Activated T-cell treated with anti-CD3 and anti-CD28 coated beads, Interleukin-2, amount 50 U/mL, for 24 hours (primary cell): Measurements from ENCODE around the gene DAP.

Source experiments
- DNase-seq: peaks from one replicate; pipeline ENCODE4 v3.0.0-alpha.2; 2020
- H3K27ac Mint-ChIP-seq: 2 replicates; pipeline ENCODE4 v1.8.0; 2020; ENCODE audit warnings: mild to moderate bottlenecking, mixed read lengths
- H3K27me3 Mint-ChIP-seq: 2 replicates; pipeline ENCODE4 v1.8.0; 2020; ENCODE audit warnings: mixed read lengths
- H3K36me3 Mint-ChIP-seq: 2 replicates; pipeline ENCODE4 v1.8.0; 2020; ENCODE audit warnings: low read depth, mixed read lengths
- H3K4me1 Mint-ChIP-seq: 2 replicates; pipeline ENCODE4 v1.8.0; 2020; ENCODE audit warnings: low read depth, mixed read lengths
- H3K4me3 Mint-ChIP-seq: 2 replicates; pipeline ENCODE4 v1.8.0; 2020; ENCODE audit warnings: mild to moderate bottlenecking, moderate library complexity, mixed read lengths
- H3K9me3 Mint-ChIP-seq: 2 replicates; pipeline ENCODE4 v1.8.0; 2020; ENCODE audit warnings: mixed read lengths

The DAP gene

DNA sequence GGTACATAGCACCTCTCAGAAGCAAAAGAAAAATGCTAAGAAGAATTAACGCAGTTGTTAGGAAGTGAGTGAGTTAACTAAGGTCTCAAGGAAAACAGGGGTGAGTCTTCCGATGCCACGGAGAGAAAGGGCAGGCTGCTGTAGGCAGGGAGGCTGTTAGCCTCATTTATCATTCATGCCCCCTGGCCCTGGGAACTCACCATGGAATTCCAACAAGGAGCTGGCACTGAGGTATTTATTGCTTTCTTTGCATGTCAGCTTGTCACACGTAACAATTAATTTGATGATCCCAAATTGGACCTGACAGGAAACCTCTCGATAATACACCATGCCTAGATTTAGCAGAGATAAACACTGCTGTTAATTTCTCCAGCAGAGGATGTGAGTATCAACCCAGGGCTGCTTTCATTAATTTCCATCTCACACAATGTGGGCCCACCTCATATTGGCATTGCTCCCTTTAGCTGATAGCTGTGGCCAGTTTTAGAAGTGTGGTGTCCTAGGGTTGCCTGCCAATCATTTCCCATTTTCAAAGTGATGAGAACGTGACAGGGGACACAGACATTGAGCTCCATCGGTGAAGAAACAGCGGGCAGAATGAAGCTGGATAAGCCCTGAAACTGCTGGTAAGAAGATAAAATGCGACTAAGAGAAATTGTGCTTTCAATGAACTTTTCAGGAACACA lies 45.3 kb downstream of the DAP start:
- H3K4me3 Mint-ChIP-seq: no peak overlapping the region
- H3K4me1 Mint-ChIP-seq: peaks cover 11% of the 10 kb centered on the region
- H3K27me3 Mint-ChIP-seq: no peaks in the 10 kb centered on the region

DNA sequence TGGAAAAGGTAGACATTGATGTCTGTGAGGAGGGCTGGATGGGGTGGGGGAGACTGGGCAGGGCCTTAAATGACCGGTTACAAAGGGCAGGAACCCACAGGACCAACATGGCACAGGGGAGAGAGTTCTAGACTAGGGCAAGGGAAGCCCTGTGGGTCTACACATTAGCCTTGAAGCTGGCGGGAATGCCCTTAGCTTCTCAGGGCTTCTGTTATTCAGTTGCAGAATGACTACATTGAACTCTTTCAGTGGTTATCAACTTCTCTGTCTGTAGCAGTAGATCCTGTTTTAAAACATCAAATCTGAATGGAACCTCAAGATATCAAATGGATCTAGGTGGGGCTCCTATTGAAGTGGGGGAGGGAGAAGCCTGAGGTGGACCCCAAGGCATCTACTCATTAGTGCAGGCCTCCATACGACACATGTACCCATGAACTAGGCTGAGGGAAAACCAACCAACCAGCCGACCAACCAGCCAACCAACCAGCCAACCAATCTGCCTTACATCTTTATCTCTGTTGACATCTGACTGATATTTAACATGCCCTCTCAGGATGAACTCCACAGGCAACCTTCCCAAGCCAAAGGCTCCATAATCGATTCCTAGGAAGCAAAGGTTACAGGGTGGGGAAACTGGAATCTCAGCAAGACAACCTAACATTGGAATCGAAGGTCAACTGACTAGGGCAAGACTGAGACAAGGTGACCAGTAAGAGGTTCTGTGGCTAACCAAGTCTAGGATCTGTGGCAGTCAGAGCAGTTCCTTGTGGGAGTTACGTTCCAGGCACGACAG lies 48.3 kb downstream of the DAP start:
- peaks cover 13% of the 10 kb centered on the region for H3K4me1 Mint-ChIP-seq
- peaks cover 51% of the 10 kb centered on the region for H3K36me3 Mint-ChIP-seq
- H3K9me3 Mint-ChIP-seq: no peaks in the 10 kb centered on the region
- H3K4me3 Mint-ChIP-seq: no peak overlapping the region
- DNase-seq: no peak
- H3K27me3 Mint-ChIP-seq: no peaks in the 10 kb centered on the region
- no peak overlapping the region for H3K27ac Mint-ChIP-seq

More for the DNA sequence above, 45.3 kb downstream of the DAP start:
- Mint-ChIP-seq H3K27ac (no peak overlapping the region), H3K36me3 (peaks cover 61% of the 10 kb centered on the region), H3K9me3 (no peaks in the 10 kb centered on the region)
- no peak for DNase-seq

DNA sequence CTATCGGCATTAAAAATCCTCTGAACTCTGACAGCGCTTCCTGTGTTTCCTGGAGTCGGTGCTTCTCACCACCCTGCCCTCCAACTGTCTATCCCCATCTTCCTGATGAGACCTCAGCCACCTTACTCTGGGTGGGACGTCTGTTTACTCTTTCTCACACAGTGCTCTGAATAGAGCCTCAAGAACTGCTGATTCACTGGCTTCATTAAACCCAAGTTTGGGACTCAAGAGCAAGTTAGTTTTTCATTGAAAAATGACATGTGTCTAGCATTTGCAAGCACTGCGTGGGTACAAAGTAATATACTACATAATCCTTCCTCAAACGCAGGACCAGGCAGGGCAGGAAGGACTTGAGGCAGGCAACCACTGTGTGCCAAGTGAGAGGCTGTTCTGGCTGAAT lies 49.5 kb downstream of the DAP start:
- peak overlapping the region; percentile 36 for H3K27ac Mint-ChIP-seq
- no peaks in the 10 kb centered on the region for H3K27me3 Mint-ChIP-seq
- no peak overlapping the region for H3K4me3 Mint-ChIP-seq
- no peaks in the 10 kb centered on the region for H3K9me3 Mint-ChIP-seq
- DNase-seq: no peak
- peaks cover 20% of the 10 kb centered on the region for H3K4me1 Mint-ChIP-seq
- peaks cover 44% of the 10 kb centered on the region for H3K36me3 Mint-ChIP-seq

DNA sequence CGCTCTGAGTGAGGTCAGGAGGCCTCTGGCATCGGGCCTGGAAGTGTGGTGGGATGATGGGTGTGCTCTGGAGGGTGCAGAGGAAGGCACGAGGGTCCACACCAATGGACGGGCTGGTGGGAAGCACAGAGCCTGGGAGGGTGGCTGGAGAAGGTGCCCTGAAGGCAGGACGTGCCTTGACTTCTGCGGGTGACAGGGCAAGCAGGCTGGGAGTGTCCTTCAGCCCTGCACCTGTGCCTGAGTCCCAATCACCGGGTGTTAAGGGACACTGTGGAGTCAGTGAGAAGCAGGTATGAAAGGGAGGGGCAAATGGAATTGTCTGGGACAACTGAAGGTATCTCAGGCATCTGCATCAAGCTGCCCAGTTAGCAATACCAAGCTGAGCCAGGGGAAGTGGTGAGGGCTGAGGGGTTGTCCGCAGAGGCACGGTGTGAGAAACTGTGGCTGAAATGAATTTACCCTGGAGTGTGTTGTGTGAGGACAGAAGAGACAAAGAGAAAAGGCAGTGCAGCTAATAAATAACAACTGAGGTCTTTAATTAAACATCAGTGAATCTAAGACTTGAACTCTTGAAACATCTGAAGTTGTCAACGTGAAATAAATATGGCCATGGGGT lies 50.4 kb downstream of the DAP start:
- DNase-seq: no peak
- Mint-ChIP-seq H3K36me3 (peaks cover 39% of the 10 kb centered on the region), H3K4me3 (no peak overlapping the region), H3K27ac (no peak overlapping the region), H3K9me3 (no peaks in the 10 kb centered on the region), H3K27me3 (no peaks in the 10 kb centered on the region), H3K4me1 (peaks cover 29% of the 10 kb centered on the region)

DNA sequence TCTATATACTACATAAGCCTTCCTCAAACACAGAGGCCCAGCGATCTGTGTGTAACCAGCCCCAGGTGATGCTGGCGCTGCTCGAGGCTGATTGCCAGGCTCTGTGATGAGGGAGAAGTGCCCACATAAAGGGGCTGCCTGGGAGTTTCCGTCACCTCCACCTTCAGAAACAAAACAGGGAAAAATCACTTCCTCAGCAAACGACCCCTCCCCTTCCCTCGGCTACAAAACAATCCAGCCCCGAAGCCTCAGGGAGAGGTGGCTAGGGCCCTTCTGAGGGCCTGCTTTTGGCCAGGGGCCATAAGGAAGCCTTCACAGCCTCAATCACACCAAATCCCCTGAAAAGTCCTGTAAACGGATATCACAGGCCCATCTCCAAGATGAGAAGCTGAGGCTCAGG lies 51.1 kb downstream of the DAP start:
- H3K4me3 Mint-ChIP-seq: no peak overlapping the region
- H3K4me1 Mint-ChIP-seq: peaks cover 36% of the 10 kb centered on the region
- DNase-seq: no peak
- peaks cover 38% of the 10 kb centered on the region for H3K36me3 Mint-ChIP-seq
- no peaks in the 10 kb centered on the region for H3K9me3 Mint-ChIP-seq
- H3K27me3 Mint-ChIP-seq: no peaks in the 10 kb centered on the region
- no peak overlapping the region for H3K27ac Mint-ChIP-seq

DNA sequence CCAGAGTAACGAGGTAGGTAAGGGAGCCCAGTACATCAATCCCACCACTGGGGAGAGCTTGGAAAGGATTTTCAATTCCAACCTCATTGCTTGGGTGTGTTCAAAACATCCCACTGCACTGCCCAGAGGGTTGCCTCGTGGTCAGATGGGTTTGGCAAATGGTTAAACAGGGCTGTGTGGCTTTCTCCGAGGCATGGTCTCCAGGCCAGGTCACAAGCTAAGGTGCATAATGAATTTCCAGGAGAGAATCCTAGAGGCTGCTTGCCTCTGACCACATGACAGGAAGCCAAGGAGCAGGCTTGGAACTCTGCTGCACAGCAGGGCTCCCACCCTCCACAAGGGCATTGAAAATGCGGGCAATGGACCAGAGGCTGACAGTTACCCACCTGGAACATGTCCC lies 51.6 kb downstream of the DAP start:
- no peak for DNase-seq
- H3K4me3 Mint-ChIP-seq: no peak overlapping the region
- H3K4me1 Mint-ChIP-seq: peaks cover 41% of the 10 kb centered on the region
- H3K36me3 Mint-ChIP-seq: peaks cover 35% of the 10 kb centered on the region
- H3K27me3 Mint-ChIP-seq: no peaks in the 10 kb centered on the region
- no peaks in the 10 kb centered on the region for H3K9me3 Mint-ChIP-seq
- H3K27ac Mint-ChIP-seq: no peak overlapping the region

DNA sequence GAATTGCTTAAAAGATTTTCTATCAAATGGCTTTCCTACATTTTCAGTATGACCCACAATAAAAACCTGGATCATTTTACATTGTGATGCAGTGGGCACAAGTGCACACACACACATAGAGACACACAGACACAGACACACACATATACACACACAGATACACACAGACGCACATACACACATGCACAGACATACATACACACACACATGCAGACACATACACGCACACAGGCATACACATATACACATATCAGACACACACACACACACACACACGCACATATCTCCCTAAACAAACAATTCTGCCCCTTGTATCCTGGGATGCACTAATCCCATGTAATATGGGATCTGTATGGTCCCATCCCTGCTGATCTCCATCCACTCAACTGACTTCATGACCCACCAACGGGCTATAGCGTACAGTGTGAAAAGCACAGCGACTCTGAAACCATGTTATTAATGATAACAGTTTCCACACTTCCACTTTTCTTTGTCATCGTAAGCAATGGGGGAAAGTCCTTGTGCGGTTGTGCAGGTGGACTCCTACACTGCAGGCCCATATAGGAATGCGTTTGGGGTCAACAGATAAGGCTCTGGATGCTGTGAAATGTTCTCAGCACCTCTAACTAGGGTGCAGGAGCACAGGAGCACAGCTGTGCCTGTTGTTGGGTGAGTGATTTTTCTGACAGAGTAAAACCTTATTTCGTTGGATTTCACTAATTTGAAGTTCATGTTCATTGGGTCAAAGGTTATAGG lies 52.7 kb downstream of the DAP start:
- Mint-ChIP-seq H3K4me3 (no peak overlapping the region), H3K27ac (no peak overlapping the region), H3K9me3 (no peaks in the 10 kb centered on the region), H3K36me3 (peaks cover 31% of the 10 kb centered on the region), H3K27me3 (no peaks in the 10 kb centered on the region), H3K4me1 (peaks cover 44% of the 10 kb centered on the region)
- DNase-seq: no peak

DNA sequence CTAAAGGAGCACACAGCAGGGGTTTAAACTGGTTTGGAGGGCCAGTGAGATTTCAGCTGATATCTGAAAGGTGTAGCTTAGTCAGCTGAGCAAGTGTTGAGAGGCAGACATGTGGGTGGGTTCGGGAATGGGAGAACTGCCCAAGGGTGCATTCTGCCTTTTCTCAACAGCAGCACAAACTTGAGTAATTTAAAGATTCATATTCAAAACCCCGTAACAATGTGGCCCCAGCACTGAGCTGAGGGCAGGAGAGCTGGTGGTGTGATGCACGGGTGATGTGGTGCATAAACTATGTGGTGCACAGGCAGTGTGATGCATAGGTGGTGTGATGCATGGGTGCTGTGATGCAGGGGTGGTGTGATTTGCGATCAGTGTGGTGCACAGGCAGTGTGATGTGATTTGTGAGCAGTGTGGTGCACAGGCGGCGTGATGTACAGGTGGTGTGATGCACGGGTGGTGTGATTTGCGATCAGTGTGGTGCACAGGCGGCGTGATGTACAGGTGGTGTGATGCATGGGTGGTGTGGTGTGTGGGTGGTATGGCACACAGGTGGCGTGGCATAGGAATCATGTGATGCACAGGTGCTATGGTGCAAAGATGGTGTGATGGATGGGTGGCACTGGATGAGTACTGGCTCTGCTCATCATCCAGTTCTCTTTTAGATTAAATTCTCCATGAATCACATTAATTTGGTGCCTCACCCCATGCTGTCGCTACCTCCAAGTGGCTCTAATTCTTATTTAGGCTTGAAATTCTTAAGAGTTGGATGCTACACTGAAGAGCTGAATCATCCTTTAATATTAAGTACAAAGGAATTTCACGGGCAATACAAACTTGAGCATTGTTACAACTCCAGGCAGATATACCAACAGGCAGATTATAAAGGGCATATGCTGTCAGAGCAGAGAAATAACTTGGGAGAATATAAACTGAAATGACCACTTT lies 53.6 kb downstream of the DAP start:
- Mint-ChIP-seq H3K27me3 (no peaks in the 10 kb centered on the region), H3K4me3 (no peak overlapping the region), H3K27ac (no peak overlapping the region), H3K9me3 (no peaks in the 10 kb centered on the region), H3K36me3 (peaks cover 33% of the 10 kb centered on the region), H3K4me1 (peaks cover 38% of the 10 kb centered on the region)
- DNase-seq: no peak

DNA sequence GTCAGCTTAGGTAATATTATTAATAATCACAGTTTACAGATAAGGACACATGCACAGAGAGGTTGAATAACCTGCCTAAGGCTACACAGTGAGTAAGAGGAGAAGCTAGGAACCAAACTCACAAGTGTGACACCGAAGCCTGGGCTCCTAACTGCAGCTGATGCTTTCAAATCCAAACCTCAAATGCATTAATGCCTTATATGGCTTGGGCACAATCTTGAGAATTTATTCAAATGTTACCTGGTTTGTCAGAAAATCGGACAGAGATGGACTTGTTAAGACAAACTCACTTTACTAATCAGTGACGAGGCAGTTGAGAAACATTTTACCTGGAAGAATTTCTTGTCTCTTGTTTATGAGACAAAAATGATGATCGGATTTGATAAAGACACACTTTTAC lies 54.7 kb downstream of the DAP start:
- DNase-seq: no peak
- Mint-ChIP-seq H3K27ac (no peak overlapping the region), H3K36me3 (peaks cover 31% of the 10 kb centered on the region), H3K4me3 (no peak overlapping the region), H3K27me3 (no peaks in the 10 kb centered on the region), H3K4me1 (peaks cover 39% of the 10 kb centered on the region), H3K9me3 (no peaks in the 10 kb centered on the region)

DNA sequence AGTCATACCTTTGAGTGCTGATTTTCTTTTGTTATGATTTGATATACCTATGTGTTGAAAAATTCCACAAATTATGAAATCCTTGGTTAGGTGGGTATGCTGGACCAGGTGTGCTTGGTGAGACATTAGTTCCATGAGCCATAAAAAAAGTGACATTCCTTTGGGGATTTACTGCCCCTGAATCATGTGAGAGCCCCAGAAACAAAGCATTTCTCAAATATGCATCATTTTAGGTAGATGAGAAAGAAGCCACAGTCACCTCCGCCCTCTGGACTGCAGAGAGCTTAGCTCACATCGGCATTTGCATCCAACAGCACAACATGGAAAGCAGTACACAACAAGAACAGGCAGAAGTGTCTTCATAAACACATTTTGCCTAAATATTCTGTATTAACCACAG lies 55.3 kb downstream of the DAP start:
- Mint-ChIP-seq H3K4me1 (peaks cover 39% of the 10 kb centered on the region), H3K9me3 (no peaks in the 10 kb centered on the region), H3K36me3 (peaks cover 29% of the 10 kb centered on the region), H3K4me3 (no peak overlapping the region), H3K27me3 (no peaks in the 10 kb centered on the region), H3K27ac (peak overlapping the region; percentile 76)
- DNase-seq: no peak

DNA sequence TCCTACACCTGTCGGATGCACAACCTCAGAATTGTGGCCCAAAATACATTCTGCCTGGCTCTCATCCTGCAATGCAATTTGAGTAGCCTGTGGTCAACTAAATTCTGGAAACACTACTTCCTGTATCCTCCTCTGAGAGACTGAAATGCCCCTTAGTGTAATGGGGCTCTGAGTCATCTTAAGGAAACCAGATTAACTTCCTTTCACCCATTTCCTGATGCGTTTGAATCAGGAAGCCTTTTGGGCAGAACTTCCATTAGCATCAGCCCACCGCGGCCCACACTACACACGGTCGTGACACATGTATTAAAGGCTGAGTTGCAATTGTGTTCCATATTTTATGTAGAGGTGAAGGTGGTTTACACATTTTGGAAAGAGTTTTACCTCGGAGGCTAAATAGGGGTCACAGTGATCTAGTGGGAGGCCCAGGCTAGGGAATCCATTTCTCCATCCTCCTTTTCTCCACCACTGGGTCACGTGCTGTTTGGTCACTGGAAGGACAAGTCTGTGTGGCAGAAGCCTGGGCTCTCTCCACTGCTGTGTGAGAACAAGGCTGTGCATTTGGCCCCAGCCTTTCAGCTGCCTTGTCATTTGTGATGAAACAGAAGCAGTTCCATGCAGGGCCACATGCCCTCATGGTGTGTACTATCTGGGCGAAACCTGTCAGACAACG lies 55.9 kb downstream of the DAP start:
- Mint-ChIP-seq H3K36me3 (peaks cover 30% of the 10 kb centered on the region), H3K9me3 (no peaks in the 10 kb centered on the region), H3K4me1 (peaks cover 42% of the 10 kb centered on the region), H3K27me3 (no peaks in the 10 kb centered on the region), H3K27ac (peak overlapping the region; percentile 76), H3K4me3 (no peak overlapping the region)
- no peak for DNase-seq

DNA sequence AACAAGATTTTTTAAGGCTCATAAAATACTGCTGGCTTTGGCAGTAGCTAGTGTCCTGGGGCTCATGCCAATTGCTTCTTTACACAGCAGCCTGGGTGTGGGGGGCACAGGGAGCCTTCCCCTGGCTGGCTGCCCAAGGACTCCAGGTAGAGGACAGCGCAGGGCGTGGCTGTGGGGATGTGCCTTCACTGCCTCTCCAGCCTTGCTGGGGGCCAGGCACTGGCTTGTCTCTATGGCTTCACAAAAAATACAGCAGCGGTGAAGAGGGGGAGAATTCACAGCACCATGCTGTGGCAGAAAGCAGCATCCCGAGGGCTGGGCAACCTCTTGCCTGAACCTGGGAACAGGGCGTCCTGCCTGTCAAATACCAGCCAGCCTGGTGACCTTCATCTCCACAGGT lies 57.4 kb downstream of the DAP start:
- peaks cover 49% of the 10 kb centered on the region for H3K4me1 Mint-ChIP-seq
- H3K4me3 Mint-ChIP-seq: no peak overlapping the region
- H3K36me3 Mint-ChIP-seq: peaks cover 31% of the 10 kb centered on the region
- H3K9me3 Mint-ChIP-seq: no peaks in the 10 kb centered on the region
- DNase-seq: no peak
- no peaks in the 10 kb centered on the region for H3K27me3 Mint-ChIP-seq
- no peak overlapping the region for H3K27ac Mint-ChIP-seq

DNA sequence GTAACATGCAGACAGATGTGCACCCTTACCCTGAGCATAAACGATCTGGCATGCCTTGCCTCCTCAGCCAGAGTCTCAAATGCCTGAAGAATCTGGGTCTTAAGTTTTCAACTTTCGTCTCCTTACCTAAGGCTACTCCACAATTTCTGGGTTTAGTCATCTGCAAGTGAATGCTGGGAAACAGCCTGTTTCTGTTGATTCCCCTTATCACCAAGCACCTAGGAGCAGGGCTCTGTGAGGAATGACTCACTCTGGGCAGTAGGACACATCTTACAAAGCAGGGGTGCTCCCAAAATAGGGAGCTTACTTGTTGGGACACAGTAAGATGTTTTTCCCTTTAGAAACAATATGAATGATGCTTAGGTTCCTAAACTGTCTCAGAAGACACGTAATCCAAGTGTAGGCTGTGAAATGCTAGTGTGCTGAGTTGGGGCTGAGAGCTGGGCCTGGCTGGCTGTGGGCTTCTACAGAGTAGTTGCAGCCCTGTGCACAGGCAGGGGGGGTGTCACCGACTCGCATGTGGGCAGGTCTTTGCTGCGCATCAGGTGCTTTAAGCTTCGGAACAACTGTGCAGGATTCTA lies 58.0 kb downstream of the DAP start:
- peak overlapping the region; percentile 12 for H3K27ac Mint-ChIP-seq
- no peaks in the 10 kb centered on the region for H3K27me3 Mint-ChIP-seq
- peaks cover 47% of the 10 kb centered on the region for H3K4me1 Mint-ChIP-seq
- H3K4me3 Mint-ChIP-seq: no peak overlapping the region
- DNase-seq: no peak
- H3K9me3 Mint-ChIP-seq: no peaks in the 10 kb centered on the region
- peaks cover 31% of the 10 kb centered on the region for H3K36me3 Mint-ChIP-seq
